Neural cell (in vitro differentiated cells): Measurements from ENCODE around the gene KMO. TPM values are rescaled to one million over a fixed set of nuclear protein-coding genes. Genes with fewer than 3 reads are reported as not detected.

ENCODE experiments used
- H2AFZ ChIP-seq: fragments of 200-600, 300-800 bp; sonication (generic), shearing (Covaris generic); 2 replicates; pipeline ENCODE4 v1.6.0; 2014; ENCODE audit warnings: low read depth, mild to moderate bottlenecking, antibody characterized with exemption, low read length, moderate library complexity
- H3F3A ChIP-seq: fragments of 200-600 bp; shearing (Covaris generic); 2 replicates; pipeline ENCODE4 v1.6.1; 2016; ENCODE audit warnings: mild to moderate bottlenecking, moderate library complexity, mixed read lengths, antibody characterized with exemption, low read length; ENCODE audit not compliant: insufficient read depth, poor library complexity, severe bottlenecking
- H3K27ac ChIP-seq: fragments of 200-600, 300-800 bp; sonication (generic), shearing (Covaris generic); 2 replicates; pipeline ENCODE4 v1.5.1; 2014; ENCODE audit warnings: mild to moderate bottlenecking, low read length, moderate library complexity
- H3K27me3 ChIP-seq: fragments of 300-800, 200-600 bp; sonication (generic), shearing (Covaris generic); 2 replicates; pipeline ENCODE4 v1.6.0; 2014; ENCODE audit warnings: mild to moderate bottlenecking, low read depth, low read length, moderate library complexity; ENCODE audit not compliant: insufficient read depth
- H3K36me3 ChIP-seq: fragments of 300-800, 200-600 bp; sonication (generic), shearing (Covaris generic); 2 replicates; pipeline ENCODE4 v1.5.1; 2014; ENCODE audit warnings: mild to moderate bottlenecking, antibody characterized with exemption, low read length, moderate library complexity; ENCODE audit not compliant: insufficient read depth
- H3K4me2 ChIP-seq: fragments of 300-800, 200-600 bp; sonication (generic), shearing (Covaris generic); 2 replicates; pipeline ENCODE4 v1.6.0; 2014; ENCODE audit warnings: mild to moderate bottlenecking, low read length
- H3K4me3 ChIP-seq: fragments of 300-800, 200-600 bp; sonication (generic), shearing (Covaris generic); 2 replicates; pipeline ENCODE4 v1.5.1; 2014; ENCODE audit warnings: mild to moderate bottlenecking, low read length, moderate library complexity
- H3K79me2 ChIP-seq: fragments of 200-600 bp; shearing (Covaris generic); replicated peaks from 2 replicates; pipeline ENCODE4 v1.6.0; 2014; ENCODE audit warnings: mild to moderate bottlenecking, low read length, moderate library complexity; ENCODE audit not compliant: insufficient read depth
- H3K9ac ChIP-seq: fragments of 300-800, 200-600 bp; sonication (generic), shearing (Covaris generic); 2 replicates; pipeline ENCODE4 v1.6.1; 2016; ENCODE audit warnings: mild to moderate bottlenecking, low read length, mixed read lengths
- H3K9me2 ChIP-seq: fragments of 200-600 bp; shearing (Covaris generic); 2 replicates; pipeline ENCODE4 v1.6.1; 2016; ENCODE audit warnings: mild to moderate bottlenecking, low read length, mixed read lengths; ENCODE audit not compliant: insufficient read depth
- H3K9me3 ChIP-seq: fragments of 200-600, 300-800 bp; sonication (generic), shearing (Covaris generic); 2 replicates; pipeline ENCODE4 v1.6.1; 2016; ENCODE audit warnings: mild to moderate bottlenecking, mixed run types, low read length, moderate library complexity, mixed read lengths
- H4K20me1 ChIP-seq: fragments of 200-600 bp; shearing (Covaris generic); 2 replicates; pipeline ENCODE4 v1.6.1; 2016; ENCODE audit warnings: mild to moderate bottlenecking, mixed run types; ENCODE audit not compliant: insufficient read depth
- EP300 ChIP-seq: fragments of 450-650 bp; conservative IDR thresholded peaks from 2 replicates; pipeline ENCODE4 v1.6.1; 2014; ENCODE audit warnings: antibody characterized with exemption, mild to moderate bottlenecking, moderate library complexity; ENCODE audit not compliant: poor library complexity, severe bottlenecking
- EZH2 ChIP-seq: fragments of 200-600, 300-800 bp; shearing (Covaris generic), sonication (generic); IDR thresholded peaks from 2 replicates; pipeline ENCODE4 v1.6.1; 2014; ENCODE audit warnings: antibody characterized with exemption, low read length, borderline replicate concordance, mild to moderate bottlenecking; ENCODE audit not compliant: insufficient read depth, poor library complexity, severe bottlenecking
- MXI1 ChIP-seq: fragments of 450-650 bp; conservative IDR thresholded peaks from 2 replicates; pipeline ENCODE4 v1.6.1; 2014; ENCODE audit warnings: antibody characterized with exemption, mild to moderate bottlenecking; ENCODE audit not compliant: poor library complexity, severe bottlenecking
- POLR2AphosphoS5 ChIP-seq: IDR thresholded peaks from 2 replicates; pipeline ENCODE4 v1.6.1; 2012
- RAD21 ChIP-seq: fragments of 450-650 bp; conservative IDR thresholded peaks from 2 replicates; pipeline ENCODE4 v1.6.1; 2014; ENCODE audit warnings: antibody characterized with exemption, mild to moderate bottlenecking, moderate library complexity
- SMC3 ChIP-seq: fragments of 450-650 bp; conservative IDR thresholded peaks from 2 replicates; pipeline ENCODE4 v1.6.1; 2014; ENCODE audit warnings: antibody characterized with exemption, mild to moderate bottlenecking, moderate library complexity; ENCODE audit not compliant: poor library complexity
- TAF1 ChIP-seq: IDR thresholded peaks from 2 replicates; pipeline ENCODE4 v1.6.1; 2012; ENCODE audit warnings: low read depth
- polyA plus RNA-seq: library from polyadenylated mRNA; depleted of rRNA; stranded (reverse); fragments of >200 nt; gene quantifications from 2 replicates; pipeline ENCODE4 v1.2.3, GENCODE V29; 2014
- TF ChIP-seq, protein P1 (sequence below): fragments of 450-650 bp; IDR thresholded peaks from 2 replicates; pipeline ENCODE4 v1.5.1; 2014; ENCODE audit warnings: antibody characterized with exemption, mild to moderate bottlenecking, moderate library complexity; ENCODE audit not compliant: poor library complexity, severe bottlenecking
- TF ChIP-seq, protein P2 (sequence below): IDR thresholded peaks from 2 replicates; pipeline ENCODE4 v1.6.1; 2012; ENCODE audit warnings: borderline replicate concordance

KMO gene
- polyA plus RNA-seq, 1 donor from 2014 or later = 0.72 TPM

DNA sequence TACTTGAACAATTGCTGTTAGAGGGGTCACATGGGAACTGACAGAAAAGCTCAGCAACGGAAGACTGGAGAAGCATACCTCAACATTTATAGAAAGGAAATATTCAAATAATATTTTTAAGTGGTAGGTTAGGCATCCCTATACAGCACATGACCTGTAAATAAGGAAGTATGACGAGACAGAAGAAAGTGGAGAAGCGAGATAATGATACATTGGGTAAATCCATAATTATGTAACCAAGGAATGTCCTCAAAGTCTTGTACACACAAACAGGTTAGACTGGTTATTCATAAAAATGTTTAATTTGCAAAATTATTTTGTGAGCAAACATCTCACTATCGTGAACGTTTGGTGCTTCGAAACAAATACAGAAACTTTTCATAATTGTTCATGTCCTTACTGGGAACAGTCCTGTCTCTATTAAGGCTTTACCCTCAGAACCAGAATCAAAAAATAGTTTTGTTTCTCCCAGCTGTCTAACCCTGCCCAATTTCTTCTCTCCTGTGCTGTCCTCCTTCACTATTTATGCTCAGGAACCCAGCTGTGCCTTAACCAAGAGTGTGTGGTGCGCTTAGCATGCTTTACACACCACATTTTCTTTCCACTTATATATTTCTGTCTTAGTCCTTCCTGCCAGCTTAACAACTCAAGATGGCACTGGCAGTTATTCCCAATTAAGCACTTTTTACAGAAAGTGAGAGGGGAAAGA lies 10.2 kb downstream of the KMO start:
- Histone ChIP-seq H4K20me1 (no peaks in the 10 kb centered on the region), H3K27me3 (no peaks in the 10 kb centered on the region), H3K9me3 (no peaks in the 10 kb centered on the region), H3K4me2 (no peak overlapping the region), H3K4me3 (no peak overlapping the region), H3K9me2 (no peaks in the 10 kb centered on the region), H3K9ac (no peak overlapping the region), H3K36me3 (no peaks in the 10 kb centered on the region), H3K27ac (no peak overlapping the region), H3K79me2 (no peaks in the 10 kb centered on the region), H2AFZ (no peak overlapping the region), H3F3A (no peaks in the 10 kb centered on the region)
- no peak for TF ChIP-seq MXI1
- TF ChIP-seq, protein P1, sequence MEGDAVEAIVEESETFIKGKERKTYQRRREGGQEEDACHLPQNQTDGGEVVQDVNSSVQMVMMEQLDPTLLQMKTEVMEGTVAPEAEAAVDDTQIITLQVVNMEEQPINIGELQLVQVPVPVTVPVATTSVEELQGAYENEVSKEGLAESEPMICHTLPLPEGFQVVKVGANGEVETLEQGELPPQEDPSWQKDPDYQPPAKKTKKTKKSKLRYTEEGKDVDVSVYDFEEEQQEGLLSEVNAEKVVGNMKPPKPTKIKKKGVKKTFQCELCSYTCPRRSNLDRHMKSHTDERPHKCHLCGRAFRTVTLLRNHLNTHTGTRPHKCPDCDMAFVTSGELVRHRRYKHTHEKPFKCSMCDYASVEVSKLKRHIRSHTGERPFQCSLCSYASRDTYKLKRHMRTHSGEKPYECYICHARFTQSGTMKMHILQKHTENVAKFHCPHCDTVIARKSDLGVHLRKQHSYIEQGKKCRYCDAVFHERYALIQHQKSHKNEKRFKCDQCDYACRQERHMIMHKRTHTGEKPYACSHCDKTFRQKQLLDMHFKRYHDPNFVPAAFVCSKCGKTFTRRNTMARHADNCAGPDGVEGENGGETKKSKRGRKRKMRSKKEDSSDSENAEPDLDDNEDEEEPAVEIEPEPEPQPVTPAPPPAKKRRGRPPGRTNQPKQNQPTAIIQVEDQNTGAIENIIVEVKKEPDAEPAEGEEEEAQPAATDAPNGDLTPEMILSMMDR = no peak
- TF ChIP-seq POLR2AphosphoS5 = no peak
- TF ChIP-seq RAD21 = no peak
- TF ChIP-seq, protein P2, sequence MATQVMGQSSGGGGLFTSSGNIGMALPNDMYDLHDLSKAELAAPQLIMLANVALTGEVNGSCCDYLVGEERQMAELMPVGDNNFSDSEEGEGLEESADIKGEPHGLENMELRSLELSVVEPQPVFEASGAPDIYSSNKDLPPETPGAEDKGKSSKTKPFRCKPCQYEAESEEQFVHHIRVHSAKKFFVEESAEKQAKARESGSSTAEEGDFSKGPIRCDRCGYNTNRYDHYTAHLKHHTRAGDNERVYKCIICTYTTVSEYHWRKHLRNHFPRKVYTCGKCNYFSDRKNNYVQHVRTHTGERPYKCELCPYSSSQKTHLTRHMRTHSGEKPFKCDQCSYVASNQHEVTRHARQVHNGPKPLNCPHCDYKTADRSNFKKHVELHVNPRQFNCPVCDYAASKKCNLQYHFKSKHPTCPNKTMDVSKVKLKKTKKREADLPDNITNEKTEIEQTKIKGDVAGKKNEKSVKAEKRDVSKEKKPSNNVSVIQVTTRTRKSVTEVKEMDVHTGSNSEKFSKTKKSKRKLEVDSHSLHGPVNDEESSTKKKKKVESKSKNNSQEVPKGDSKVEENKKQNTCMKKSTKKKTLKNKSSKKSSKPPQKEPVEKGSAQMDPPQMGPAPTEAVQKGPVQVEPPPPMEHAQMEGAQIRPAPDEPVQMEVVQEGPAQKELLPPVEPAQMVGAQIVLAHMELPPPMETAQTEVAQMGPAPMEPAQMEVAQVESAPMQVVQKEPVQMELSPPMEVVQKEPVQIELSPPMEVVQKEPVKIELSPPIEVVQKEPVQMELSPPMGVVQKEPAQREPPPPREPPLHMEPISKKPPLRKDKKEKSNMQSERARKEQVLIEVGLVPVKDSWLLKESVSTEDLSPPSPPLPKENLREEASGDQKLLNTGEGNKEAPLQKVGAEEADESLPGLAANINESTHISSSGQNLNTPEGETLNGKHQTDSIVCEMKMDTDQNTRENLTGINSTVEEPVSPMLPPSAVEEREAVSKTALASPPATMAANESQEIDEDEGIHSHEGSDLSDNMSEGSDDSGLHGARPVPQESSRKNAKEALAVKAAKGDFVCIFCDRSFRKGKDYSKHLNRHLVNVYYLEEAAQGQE = no peak
- no peak for TF ChIP-seq SMC3
- no peak for TF ChIP-seq EZH2
- no peak for TF ChIP-seq EP300
- no peak for TF ChIP-seq TAF1

DNA sequence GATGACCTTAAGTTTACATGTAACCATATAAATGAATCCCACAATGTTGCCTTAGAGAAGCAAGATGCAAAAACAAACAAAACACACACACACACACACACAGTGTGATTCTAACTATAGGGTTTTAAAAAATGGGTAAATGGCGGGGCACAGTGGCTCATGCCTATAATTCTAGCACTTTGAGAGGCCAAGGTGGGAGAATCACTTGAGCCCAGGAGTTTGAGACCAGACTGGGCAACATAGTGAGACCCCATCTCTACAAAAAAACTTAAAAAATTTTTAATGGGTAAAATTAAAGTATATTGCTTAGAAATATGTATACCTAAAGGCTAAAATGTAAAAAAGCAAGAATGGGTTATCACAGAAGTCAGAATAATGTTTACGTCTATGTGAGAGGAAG lies 15.8 kb downstream of the KMO start:
- TF ChIP-seq MXI1 (no peak), POLR2AphosphoS5 (no peak), SMC3 (no peak), RAD21 (no peak), EZH2 (no peak), EP300 (no peak), TAF1 (no peak)
- TF ChIP-seq, protein P1 = no peak
- TF ChIP-seq, protein P2 = no peak
- H3K4me2 ChIP-seq = no peak overlapping the region
- H3K9me3 ChIP-seq = no peaks in the 10 kb centered on the region
- no peaks in the 10 kb centered on the region for H4K20me1 ChIP-seq
- no peak overlapping the region for H2AFZ ChIP-seq
- no peaks in the 10 kb centered on the region for H3K36me3 ChIP-seq
- H3K27ac ChIP-seq = no peak overlapping the region
- no peaks in the 10 kb centered on the region for H3F3A ChIP-seq
- no peaks in the 10 kb centered on the region for H3K27me3 ChIP-seq
- no peaks in the 10 kb centered on the region for H3K9me2 ChIP-seq
- no peaks in the 10 kb centered on the region for H3K79me2 ChIP-seq
- no peak overlapping the region for H3K4me3 ChIP-seq
- no peak overlapping the region for H3K9ac ChIP-seq
